NB4 (cell line): ENCODE results near the gene KIF16B.

ENCODE experiments used
- DNase-seq: peaks from one replicate; pipeline ENCODE4 v3.0.0; 2010; ENCODE audit warnings: low read depth
- H3K4me3 ChIP-seq: one replicate; pipeline ENCODE4 v1.5.1; 2011; ENCODE audit warnings: mild to moderate bottlenecking, low read depth, low read length, moderate library complexity
- MYC ChIP-seq: IDR thresholded peaks from 2 replicates; pipeline ENCODE4 v1.6.1; 2011; ENCODE audit warnings: low read depth, low read length
- POLR2A ChIP-seq: IDR thresholded peaks from 2 replicates; pipeline ENCODE4 v1.6.1; 2011; ENCODE audit warnings: mild to moderate bottlenecking; ENCODE audit not compliant: insufficient read length; ENCODE audit errors: extremely low read depth
- TF ChIP-seq, protein P1 (sequence below): IDR thresholded peaks from 2 replicates; pipeline ENCODE4 v1.6.1; 2011; ENCODE audit warnings: low read depth, low read length
- TF ChIP-seq, protein P2 (sequence below): IDR thresholded peaks from one replicate; pipeline ENCODE4 v1.5.1; 2012; ENCODE audit warnings: low read depth, low read length

Gene KIF16B

GRCh38 chr20:16415071-16416053 lies 157.9 kb downstream of the KIF16B start:
- TF ChIP-seq, protein P1, sequence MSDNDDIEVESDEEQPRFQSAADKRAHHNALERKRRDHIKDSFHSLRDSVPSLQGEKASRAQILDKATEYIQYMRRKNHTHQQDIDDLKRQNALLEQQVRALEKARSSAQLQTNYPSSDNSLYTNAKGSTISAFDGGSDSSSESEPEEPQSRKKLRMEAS: no peak
- no peak for TF ChIP-seq POLR2A
- no peak for TF ChIP-seq MYC
- TF ChIP-seq, protein P2, sequence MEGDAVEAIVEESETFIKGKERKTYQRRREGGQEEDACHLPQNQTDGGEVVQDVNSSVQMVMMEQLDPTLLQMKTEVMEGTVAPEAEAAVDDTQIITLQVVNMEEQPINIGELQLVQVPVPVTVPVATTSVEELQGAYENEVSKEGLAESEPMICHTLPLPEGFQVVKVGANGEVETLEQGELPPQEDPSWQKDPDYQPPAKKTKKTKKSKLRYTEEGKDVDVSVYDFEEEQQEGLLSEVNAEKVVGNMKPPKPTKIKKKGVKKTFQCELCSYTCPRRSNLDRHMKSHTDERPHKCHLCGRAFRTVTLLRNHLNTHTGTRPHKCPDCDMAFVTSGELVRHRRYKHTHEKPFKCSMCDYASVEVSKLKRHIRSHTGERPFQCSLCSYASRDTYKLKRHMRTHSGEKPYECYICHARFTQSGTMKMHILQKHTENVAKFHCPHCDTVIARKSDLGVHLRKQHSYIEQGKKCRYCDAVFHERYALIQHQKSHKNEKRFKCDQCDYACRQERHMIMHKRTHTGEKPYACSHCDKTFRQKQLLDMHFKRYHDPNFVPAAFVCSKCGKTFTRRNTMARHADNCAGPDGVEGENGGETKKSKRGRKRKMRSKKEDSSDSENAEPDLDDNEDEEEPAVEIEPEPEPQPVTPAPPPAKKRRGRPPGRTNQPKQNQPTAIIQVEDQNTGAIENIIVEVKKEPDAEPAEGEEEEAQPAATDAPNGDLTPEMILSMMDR: no peak
- no peak for DNase-seq

DNA sequence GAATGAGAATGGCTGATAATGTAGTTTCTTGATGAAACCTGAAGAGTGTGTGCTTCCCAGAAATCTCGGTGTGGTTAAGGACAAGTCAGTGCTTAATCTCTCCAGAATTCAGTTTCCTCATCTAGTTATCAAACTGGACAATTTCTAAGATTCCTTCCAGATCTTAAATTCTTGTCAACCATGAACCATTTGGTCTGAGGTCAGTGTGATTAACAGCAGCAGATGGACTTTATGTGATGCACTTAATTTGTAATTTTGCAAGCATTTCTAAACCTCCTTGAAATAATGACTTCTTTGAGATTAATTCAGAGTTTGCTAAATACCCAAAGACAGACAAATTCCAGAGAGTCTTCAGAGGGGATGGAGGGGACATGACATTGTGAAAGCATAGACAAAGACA lies 160.3 kb downstream of the KIF16B start:
- TF ChIP-seq, protein P1: no peak
- TF ChIP-seq POLR2A: no peak
- TF ChIP-seq, protein P2: no peak
- TF ChIP-seq MYC: no peak
- no peak for DNase-seq
- H3K4me3 ChIP-seq: no peak overlapping the region

More at GRCh38 chr20:16415071-16416053, 157.9 kb downstream of the KIF16B start:
- H3K4me3 ChIP-seq: no peak overlapping the region

DNA sequence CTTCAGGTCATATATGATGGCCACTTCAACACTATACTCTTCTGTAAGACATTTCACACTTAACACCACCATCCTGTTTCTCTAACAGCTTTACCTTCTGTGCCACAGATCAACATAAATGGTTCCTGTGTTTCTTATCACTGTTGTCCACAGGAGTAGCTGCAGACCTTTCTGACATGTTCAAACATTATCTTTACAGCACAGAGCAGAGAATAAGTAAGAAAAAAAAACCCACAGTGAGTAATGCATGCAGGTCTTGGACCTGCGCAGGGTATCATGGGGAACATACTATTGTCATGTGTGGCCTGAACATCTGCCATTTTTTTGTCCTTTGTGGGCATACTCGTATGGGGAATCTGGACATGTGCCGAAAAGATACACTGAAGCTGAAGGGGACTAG lies 161.9 kb downstream of the KIF16B start:
- no peak for DNase-seq
- no peak overlapping the region for H3K4me3 ChIP-seq
- TF ChIP-seq POLR2A: no peak
- TF ChIP-seq, protein P2: no peak
- TF ChIP-seq MYC: no peak
- TF ChIP-seq, protein P1: no peak

DNA sequence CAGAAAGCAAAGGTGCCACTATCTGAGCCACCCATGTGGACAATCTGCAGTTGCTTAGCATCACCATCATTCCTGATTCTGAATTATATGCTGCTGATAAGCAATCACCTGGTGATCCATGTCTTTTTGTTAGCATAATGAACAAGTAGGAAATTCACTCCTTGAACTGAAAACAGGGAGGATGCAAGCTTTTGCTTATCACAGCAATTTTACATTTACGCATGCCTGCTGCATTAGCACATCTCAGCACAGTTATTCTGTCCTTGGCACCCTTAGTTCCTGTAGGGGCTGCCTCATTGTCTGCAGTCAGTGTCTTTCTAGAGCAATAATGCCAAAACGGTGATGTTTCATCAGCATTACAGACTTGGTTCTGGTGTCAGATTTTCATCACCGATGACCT lies 162.6 kb downstream of the KIF16B start:
- DNase-seq: no peak
- no peak overlapping the region for H3K4me3 ChIP-seq
- TF ChIP-seq, protein P2: no peak
- no peak for TF ChIP-seq MYC
- TF ChIP-seq POLR2A: no peak
- TF ChIP-seq, protein P1: no peak

DNA sequence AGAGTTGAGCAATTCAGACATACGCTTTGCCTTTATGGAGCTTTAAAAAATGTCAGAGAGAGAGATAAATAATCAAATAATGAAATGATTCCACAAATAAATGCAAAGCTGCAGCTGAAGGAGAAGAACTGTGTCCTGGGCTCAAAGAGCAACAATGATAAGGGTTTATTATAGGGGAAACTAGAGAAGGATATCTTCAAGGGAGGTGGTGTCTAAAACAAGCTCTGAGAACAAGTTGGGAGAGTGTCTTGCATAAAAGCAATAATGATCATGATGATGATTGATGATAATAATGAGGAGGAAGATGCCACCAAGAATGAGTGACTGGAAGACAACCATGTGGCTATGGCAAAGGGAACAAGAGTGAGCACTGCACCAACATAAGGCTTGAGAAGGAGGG lies 164.3 kb downstream of the KIF16B start:
- DNase-seq: no peak
- no peak overlapping the region for H3K4me3 ChIP-seq
- TF ChIP-seq, protein P2: no peak
- TF ChIP-seq POLR2A (no peak), MYC (no peak)
- TF ChIP-seq, protein P1: no peak
